Skeletal muscle tissue (tissue), 4 donors: ENCODE data around the gene CLIC3. TPM values are rescaled to one million over a fixed set of nuclear protein-coding genes. Genes with fewer than 3 reads are reported as not detected.
"Not testable (repeated sequence)": the region's sequence is repeated elsewhere in the genome, so short reads cannot be mapped to it uniquely, and the experiment has no call there.

Source experiments
- H3K27ac ChIP-seq: one replicate; pipeline ENCODE4 v1.7.0; 2013; ENCODE audit warnings: mild to moderate bottlenecking, low read depth, low read length, inconsistent platforms
- H3K27me3 ChIP-seq, 3 donors: one replicate each; pipeline ENCODE4 v1.7.0; 2013; ENCODE audit warnings: low read length in 3 of 3; ENCODE audit not compliant: control insufficient read depth in 3 of 3, insufficient read depth in 3 of 3
- H3K36me3 ChIP-seq, 3 donors: one replicate each; pipeline ENCODE4 v1.7.0; 2013; ENCODE audit warnings: low read length in 3 of 3; ENCODE audit not compliant: control insufficient read depth in 3 of 3, insufficient read depth in 3 of 3
- H3K4me1 ChIP-seq, 3 donors: one replicate each; pipeline ENCODE4 v1.7.0; 2013; ENCODE audit warnings: low read length in 3 of 3, mild to moderate bottlenecking in 3 of 3; ENCODE audit not compliant: control insufficient read depth in 3 of 3, insufficient read depth in 3 of 3
- H3K4me3 ChIP-seq, 3 donors: one replicate each; pipeline ENCODE4 v1.7.0; 2013; ENCODE audit warnings: low read length in 3 of 3
- H3K9ac ChIP-seq, 3 donors: one replicate each; pipeline ENCODE4 v1.7.0; 2013; ENCODE audit warnings: low read length in 3 of 3, mild to moderate bottlenecking in 3 of 3, moderate library complexity in 2 of 3, low read depth in 1 of 3
- H3K9me3 ChIP-seq, 3 donors: one replicate each; pipeline ENCODE4 v1.7.0; 2013; ENCODE audit warnings: low read length in 3 of 3; ENCODE audit not compliant: control insufficient read depth in 3 of 3
- total RNA-seq: library from RNA; depleted of rRNA; stranded (reverse); fragments of >200 nt; gene quantifications from one replicate; pipeline ENCODE4 v1.2.3, GENCODE V29; 2014
- donor health status: Osteomylitis.

The CLIC3 gene
- total RNA-seq, 1 donor from 2014 or later = not detected

DNA sequence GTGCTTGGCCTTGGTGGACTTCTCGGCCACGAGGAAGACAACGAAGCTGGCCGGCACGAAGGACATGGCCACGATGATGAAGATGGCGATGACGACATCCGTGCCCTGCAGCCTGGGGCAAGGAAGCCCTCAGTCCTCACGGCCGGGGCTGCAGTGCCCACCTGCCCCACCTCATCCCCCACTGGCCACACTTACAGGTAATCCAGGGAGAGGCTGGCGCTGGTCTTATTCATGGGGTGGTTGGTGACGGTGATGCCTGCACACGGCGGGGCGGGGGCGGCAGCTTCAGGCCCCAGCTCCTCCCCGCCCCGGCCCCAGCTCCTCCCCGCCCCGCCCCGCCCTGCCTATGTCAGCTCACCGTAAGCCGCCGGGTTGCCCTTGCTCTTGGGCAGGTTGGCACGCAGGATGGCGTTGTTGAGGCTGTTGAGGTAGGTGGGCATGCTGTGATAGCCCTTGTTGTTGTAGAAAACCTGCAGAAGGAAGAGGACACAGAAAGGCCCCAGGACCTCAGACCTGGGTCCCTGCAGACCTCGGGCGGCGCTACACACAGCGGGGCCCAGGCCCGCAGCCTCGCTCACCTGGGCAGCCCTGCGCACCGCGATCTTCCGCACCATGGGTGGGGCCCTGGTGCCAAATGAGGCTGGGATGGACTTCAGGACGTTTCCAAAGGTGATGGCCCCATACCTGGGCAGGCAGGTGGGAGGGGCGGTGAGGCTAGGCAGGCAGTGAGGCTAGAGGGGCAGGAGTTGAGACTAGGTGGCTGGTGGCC is 15.7 kb upstream of the CLIC3 start:
- H3K36me3 ChIP-seq = peaks cover 22 to 35% (median 34%) of the 10 kb centered on the region in 3 donors
- H3K27ac ChIP-seq = no peak overlapping the region
- H3K27me3 ChIP-seq = no peaks in the 10 kb centered on the region
- no peak overlapping the region for H3K9ac ChIP-seq
- H3K4me1 ChIP-seq = no peaks in the 10 kb centered on the region
- no peak overlapping the region for H3K4me3 ChIP-seq
- no peaks in the 10 kb centered on the region for H3K9me3 ChIP-seq

DNA sequence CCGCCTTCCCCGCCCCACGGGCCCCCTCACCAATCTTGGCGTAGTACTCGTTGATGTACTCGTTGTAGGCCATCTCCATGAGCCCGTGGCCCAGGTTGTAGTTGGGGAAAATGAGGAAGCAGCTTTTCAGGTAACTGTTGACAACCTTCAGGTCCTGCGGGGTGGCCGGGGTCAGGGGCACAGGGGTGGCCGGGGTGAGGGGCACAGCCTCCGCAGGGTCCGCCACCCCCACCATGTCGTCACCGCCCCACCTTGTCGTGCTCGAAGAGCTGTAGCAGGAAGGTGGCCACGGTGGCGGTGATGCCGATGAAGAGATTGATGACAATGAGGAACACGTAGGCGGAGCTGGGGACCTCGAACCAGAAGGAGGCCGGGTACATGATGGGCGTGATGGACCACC is 14.8 kb upstream of the CLIC3 start:
- Histone ChIP-seq H3K36me3 (peaks cover 17 to 29% (median 29%) of the 10 kb centered on the region in 3 donors), H3K27me3 (no peaks in the 10 kb centered on the region), H3K9ac (no peak overlapping the region), H3K4me3 (no peak overlapping the region), H3K4me1 (no peaks in the 10 kb centered on the region), H3K27ac (no peak overlapping the region), H3K9me3 (no peaks in the 10 kb centered on the region)

DNA sequence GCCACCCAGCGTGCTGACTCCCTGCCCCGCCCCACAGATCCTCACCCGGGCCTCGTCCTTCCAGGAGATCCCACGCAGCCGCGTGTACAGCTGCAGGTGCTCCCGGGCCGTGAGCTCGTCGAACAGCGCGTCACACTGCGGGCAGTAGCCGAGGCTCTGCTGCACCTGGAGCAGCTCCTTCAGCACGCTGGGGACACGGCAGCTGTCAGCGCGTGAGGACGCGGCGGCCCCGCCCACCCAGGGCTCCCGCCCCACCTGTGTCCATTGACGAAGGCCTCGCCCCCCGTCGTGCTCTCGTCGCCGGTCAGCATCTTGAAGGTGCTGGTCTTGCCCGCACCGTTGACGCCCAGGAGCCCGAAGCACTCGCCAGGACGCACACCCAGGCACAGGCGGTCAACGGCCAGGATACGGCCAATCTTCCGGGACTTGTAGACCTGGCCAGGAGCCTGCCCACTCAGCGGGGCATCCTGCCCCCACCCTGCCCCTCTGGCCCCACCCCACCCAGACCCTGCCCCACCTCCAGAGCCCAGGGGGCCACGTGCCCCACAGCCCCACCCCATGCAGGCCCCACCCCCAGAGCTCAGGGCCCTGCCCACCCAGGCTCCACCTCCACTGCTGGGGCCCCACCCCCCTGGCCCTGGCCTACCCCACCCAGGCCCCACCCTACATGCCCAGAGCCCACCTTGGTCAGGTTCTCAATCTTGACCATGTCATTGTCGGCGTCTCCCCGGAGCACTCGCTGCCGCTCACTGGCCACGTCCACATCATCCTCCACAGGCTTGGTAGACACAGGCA is 13.8 kb upstream of the CLIC3 start:
- no peak overlapping the region for H3K9ac ChIP-seq
- H3K36me3 ChIP-seq = peaks cover 11 to 24% (median 22%) of the 10 kb centered on the region in 3 donors
- H3K4me3 ChIP-seq = no peak overlapping the region
- no peak overlapping the region for H3K27ac ChIP-seq
- H3K27me3 ChIP-seq = no peaks in the 10 kb centered on the region
- H3K9me3 ChIP-seq = no peaks in the 10 kb centered on the region
- H3K4me1 ChIP-seq = no peaks in the 10 kb centered on the region

DNA sequence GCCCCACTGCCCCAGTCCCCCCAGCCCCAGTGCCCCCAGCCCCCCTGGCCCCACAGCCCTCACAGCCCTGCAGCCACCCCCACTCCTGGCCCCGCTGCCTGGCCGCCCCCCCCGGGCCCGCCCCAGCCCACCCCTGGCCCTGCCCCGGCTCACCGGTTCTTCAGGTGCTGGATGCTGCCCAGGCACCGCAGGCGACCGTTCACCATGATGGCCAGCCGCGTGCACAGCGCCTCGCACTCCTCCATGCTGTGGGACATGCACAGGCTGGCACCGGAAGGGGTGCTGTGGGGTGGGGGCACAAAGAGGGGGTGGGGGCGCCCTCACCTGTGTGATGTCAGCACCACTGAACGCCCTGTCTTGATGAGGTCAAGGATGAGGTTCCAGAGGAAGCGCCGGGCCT is 12.8 kb upstream of the CLIC3 start:
- H3K36me3 ChIP-seq = peaks cover 9 to 20% (median 16%) of the 10 kb centered on the region in 3 donors
- no peak overlapping the region for H3K9ac ChIP-seq
- H3K4me3 ChIP-seq = no peak overlapping the region
- H3K27ac ChIP-seq = no peak overlapping the region
- H3K4me1 ChIP-seq = no peaks in the 10 kb centered on the region
- no peaks in the 10 kb centered on the region for H3K27me3 ChIP-seq
- no peaks in the 10 kb centered on the region for H3K9me3 ChIP-seq

DNA sequence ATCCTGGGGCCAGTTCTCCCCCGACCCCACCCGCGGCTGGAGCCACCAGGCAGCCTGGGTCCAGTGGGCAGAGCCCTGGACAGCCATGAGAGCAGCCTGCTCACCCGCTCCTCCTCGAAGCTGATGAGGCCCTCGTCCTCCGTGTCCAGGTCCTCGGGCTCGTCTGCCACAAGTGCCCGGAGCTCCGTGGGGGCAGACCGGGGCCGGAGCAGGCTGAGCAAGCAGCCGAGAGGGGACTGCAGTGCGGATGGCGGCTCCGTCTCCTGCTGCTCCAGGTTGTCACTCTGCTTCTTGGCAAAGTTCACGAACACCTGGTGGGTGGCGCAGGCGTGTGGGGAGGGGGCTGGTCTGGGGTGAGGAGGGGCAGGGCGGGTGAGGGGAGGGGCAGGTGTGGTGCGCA is 11.9 kb upstream of the CLIC3 start:
- no peak overlapping the region for H3K9ac ChIP-seq
- H3K4me3 ChIP-seq = no peak overlapping the region
- H3K27me3 ChIP-seq = no peaks in the 10 kb centered on the region
- no peak overlapping the region for H3K27ac ChIP-seq
- H3K9me3 ChIP-seq = no peaks in the 10 kb centered on the region
- no peaks in the 10 kb centered on the region for H3K4me1 ChIP-seq
- peaks cover 9 to 16% (median 14%) of the 10 kb centered on the region in 3 donors for H3K36me3 ChIP-seq

DNA sequence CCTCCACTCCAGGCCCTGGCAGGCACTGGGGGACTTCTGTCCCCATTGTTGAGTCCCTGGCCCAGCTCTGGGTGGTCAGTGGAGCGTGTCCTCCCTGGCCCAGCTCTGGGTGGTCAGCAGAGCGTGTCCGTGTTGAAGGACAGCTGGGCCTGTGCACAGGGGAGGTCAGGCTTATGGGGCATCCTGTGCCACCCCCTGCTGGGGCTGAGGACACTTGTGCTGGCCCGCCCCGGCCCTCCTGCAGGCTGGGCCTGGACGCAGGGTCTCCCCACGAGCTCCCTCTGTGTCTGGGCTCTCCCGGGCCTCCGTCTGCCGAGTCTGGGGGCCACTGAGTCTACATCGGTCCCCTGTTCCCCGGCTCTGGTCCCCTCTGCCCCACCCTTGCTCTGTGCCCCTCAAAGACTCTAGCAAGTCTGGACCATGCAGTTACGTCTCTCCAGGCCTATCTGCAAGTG is 11.5 kb upstream of the CLIC3 start:
- H3K9ac ChIP-seq = no peak overlapping the region
- H3K36me3 ChIP-seq = peaks cover 9 to 16% (median 14%) of the 10 kb centered on the region in 3 donors

DNA sequence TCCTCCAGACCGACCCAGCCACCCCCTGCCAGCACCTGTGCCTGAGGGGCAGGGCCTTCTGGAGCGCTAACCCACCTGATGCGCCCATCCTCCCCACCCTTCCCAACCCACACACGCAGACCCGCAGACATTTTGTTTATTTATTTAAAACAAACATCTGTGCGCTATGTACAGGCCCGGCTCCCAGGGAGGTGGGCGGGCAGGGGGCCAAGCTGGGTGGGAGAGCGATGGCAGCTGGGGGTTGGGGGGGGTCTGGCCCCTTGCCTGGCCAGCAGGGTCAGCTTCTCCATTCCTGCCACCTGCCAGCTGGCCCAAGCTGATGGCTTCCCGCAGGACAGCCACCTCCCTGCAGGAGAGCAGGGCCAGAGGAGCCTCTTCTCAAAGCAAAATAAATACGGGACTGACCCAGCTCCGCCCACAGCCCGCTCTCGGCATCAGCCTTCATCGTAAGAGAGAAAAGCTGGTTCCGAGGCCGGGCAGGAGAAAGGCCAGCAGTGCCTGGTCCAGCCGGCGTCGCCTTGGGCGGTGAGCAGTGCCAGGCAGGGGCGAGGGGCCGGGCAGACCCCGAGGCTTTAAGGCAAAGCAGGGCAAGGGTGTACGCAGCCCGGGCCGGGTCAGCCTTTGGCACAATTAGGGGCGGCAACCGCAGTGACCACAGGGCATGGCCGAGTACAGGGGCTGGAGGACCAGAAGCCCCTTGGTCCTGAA is 10.9 kb upstream of the CLIC3 start:
- no peak overlapping the region for H3K4me3 ChIP-seq
- H3K27me3 ChIP-seq = no peaks in the 10 kb centered on the region
- H3K27ac ChIP-seq = no peak overlapping the region
- no peak overlapping the region for H3K9ac ChIP-seq
- H3K36me3 ChIP-seq = peaks cover 7 to 13% (median 10%) of the 10 kb centered on the region in 3 donors
- H3K4me1 ChIP-seq = no peaks in the 10 kb centered on the region
- no peaks in the 10 kb centered on the region for H3K9me3 ChIP-seq

More for the DNA sequence above, 11.5 kb upstream of the CLIC3 start:
- Histone ChIP-seq H3K27me3 (no peaks in the 10 kb centered on the region), H3K27ac (no peak overlapping the region), H3K4me3 (no peak overlapping the region), H3K9me3 (no peaks in the 10 kb centered on the region), H3K4me1 (no peaks in the 10 kb centered on the region)

DNA sequence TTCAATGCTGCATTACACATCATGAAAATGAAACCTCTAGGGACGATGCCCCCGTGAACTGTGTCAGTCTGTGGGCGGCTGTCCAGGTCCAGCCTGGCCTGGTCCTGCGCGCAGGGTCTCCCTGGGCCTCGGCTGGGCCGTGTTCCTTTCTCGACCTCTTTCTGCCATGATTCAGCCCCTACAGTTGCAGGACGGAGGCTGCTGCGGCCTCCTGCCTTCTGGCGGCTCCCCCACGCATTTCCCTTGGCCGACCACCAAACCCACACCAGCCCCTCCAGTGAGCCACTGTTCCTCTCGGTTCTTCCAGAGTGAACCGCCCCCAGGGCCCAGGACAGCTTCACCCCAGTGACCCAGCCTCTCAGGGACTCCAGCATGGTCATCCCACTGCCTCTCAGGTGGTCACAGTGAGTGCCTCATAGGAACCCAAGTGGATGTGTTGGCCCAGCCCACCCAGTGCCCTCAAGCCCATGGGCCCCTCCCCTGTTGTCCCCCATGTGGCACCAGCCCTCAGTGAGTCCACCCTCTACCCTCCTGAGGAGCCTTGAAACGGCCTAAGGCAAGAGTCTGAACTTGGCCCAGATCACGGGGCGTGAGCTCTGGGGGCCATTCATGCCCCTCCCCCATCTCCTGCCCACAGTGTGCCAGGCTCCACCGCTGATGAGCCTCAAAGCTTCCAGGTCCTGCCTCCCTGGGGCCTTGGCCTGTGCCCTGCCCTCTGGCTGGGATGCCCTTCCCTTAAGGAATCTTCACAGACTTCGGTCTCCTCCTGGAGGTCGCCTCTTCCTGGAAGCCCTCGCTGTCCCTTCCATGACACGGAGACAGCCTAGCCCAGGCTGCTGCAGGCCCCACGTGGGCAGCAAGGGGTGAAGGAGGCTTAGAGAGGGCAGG is 10.0 kb upstream of the CLIC3 start:
- no peaks in the 10 kb centered on the region for H3K4me1 ChIP-seq
- H3K9ac ChIP-seq = no peak overlapping the region
- H3K27ac ChIP-seq = no peak overlapping the region
- no peaks in the 10 kb centered on the region for H3K9me3 ChIP-seq
- no peak overlapping the region for H3K4me3 ChIP-seq
- H3K27me3 ChIP-seq = no peaks in the 10 kb centered on the region
- H3K36me3 ChIP-seq = peaks cover 4 to 8% (median 7%) of the 10 kb centered on the region in 3 donors

DNA sequence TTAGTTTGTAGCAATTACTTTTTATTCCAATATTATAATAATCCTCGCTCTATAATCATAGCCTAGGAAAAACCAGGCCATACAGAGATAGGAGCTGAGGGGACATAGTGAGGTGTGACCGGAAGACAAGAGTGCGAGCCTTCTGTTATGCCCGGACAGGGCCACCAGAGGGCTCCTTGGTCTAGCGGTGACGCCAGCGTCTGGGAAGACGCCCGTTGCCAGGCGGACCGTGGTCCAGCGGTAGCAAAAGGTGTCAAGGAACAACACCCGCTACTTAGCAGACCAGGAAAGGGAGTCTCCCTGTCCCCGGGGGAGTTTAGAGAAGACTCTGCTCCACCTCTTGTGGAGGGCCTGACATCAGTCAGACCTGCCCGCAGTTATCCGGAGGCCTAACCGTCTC is 7.9 kb upstream of the CLIC3 start:
- H3K4me1 ChIP-seq, H3K4me3 ChIP-seq, H3K27me3 ChIP-seq, H3K9me3 ChIP-seq, H3K27ac ChIP-seq, H3K9ac ChIP-seq, H3K36me3 ChIP-seq: not testable (repeated sequence)
